NCI-H748 treated with DMSO at 0.1 percent for 48 hours (cell line): ENCODE results near the gene FMNL2.

Experiments used
- DNase-seq: peaks from one replicate; lab custom pipeline; 2025; lab: John Stamatoyannopoulos, UW

Gene FMNL2

DNA sequence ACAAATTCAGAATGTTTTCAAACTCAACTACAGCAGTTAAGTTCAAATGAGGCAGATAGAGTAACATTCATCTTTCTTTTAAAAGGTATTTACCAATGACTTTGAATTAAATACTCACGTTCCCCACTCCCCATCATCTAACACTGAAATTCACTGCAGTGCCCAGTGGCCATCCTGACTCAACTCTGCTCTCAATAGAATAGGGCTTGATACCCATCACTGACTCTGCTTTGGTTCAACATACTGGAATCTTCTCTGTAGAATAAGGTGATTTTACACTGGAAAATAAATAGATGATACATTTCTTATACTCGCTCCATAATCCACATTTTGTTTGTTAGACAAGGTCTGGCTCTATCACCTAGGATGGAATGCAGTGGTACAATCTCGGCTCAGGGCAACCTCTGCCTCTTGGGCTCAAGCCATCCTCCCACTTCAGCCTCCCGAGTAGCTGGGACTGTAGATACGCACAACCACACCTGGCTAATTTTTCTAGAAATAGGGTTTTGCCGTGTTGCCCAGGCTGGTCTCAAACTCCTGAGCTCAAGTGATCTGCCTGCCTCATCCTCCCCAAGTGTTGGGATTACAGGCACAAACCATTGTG is 315.9 kb downstream of the FMNL2 start:
- no peak for DNase-seq

DNA sequence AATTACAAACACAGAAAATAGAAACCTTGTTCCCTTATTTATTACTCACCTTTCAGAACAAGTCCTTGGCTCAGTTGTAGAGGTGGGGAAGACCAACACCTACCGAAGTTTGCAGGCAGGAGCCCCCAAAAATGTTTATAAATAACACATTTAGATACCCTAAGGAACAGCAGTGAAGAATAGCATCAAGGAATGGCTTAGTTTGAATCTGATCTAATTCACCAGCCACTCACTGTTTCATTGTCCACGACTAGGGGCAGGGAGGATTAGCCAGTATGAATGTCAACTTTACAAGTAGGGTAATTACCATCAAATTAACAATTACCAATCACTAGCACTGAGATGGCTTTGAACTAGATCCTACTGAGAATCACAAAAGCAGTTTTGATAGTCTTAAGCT is 316.9 kb downstream of the FMNL2 start:
- no peak for DNase-seq

DNA sequence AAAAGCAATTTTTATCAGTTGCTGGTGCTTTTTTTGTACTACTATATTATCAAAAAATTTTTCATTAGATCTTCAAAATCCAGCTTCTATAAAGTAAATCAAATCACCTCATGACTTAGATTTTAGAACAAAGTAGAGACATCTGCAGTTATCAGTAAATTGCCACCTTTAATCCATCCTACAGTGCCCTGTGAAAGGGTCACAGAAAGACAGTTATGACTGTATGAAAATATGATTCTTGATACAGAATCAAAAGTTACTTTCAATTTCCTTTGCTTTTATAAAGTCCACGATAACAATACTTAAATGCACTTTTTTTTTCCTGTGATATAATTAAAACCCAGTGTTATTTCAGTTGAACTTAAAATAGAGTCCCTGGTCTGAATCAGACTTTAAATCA is 320.9 kb downstream of the FMNL2 start:
- no peak for DNase-seq

DNA sequence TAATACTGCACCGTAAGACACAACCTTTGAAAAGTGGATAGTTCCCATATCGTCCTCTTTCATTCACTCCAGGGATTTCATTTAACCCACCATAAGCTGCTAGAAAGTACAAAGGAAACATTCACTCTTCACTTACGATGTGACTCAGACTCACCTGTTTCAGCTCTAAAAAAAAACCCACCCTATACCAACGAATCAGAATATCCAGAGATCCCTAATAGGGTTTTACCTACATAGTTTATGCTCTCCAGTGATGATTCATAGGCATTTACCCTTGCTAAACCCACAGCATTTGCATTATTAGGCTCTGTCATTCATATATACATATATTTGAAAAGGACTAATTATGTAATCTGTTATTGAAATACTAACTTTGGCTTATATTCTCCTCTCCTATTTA is 322.1 kb downstream of the FMNL2 start:
- DNase-seq: no peak

DNA sequence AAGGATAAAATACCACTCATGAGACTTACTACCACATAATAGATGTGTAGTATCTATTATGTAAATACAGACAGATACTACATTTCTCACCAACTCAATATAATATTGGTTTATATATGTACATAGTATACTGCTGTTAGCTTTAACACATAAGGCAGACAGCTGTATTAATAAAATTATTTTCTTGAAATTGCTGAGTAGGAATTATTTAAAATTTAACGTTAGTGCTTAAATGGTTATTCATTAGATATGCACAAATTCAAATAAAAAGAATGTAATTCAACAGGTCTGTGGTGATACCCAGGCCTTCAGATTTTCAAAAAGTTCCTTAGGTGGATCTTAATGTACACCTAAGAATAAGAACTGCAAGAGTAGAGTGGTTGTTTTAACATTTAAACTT is 323.2 kb downstream of the FMNL2 start:
- DNase-seq: no peak

DNA sequence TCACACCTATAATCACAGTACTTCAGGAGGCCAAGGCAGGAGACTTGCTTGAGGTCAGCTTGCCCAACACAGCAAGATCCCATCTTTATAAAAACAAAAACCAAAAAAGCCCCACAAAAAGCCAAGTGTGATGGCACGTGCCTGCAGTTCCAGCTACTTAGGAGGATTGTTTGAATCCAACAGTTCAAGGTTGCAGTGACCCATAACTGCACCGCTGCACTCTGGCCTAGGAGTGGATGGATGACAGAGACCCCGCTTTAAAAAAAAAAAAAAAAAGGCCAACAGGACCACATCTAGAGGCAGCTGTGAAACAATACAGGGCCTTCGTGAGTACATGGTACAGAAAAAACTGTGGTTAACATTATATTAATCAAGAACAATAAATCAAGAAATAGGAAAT is 326.1 kb downstream of the FMNL2 start:
- DNase-seq: no peak

DNA sequence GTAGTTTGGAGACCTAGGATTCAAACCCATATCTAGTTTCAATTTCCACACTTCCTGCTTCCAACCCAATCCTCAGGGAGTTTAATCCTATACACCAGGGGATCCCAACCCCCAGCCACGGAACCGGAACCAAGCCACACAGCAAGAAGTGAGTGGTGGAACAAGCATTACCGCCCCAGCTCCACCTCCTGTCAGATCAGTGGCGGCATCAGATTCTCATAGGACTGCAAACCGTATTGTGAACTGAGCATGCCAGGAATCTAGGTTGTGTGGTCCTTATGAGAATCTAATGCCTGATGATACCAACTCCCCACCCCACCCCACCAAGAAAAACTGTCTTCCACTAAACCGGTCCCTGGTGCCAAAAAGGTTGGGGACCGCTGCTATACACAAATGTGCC is 329.8 kb downstream of the FMNL2 start:
- no peak for DNase-seq

DNA sequence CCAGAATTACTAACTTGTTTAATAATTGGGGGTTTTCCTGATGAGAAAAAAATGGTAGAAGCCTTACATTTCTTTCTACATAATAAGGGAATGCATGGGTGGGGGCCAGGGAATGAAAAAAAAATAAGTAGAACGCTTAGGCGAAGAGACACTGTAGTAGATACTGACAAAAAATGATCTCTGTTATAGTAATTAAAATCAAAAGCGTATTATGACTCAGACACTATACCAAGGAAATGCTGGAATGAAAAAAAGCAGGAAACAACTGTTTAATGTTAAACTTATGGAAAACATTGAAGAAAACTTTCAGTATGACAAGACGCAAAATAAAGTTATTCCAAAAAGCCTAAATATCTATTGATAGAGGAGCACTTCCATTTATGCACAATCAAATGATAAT is 339.4 kb downstream of the FMNL2 start:
- DNase-seq: no peak

DNA sequence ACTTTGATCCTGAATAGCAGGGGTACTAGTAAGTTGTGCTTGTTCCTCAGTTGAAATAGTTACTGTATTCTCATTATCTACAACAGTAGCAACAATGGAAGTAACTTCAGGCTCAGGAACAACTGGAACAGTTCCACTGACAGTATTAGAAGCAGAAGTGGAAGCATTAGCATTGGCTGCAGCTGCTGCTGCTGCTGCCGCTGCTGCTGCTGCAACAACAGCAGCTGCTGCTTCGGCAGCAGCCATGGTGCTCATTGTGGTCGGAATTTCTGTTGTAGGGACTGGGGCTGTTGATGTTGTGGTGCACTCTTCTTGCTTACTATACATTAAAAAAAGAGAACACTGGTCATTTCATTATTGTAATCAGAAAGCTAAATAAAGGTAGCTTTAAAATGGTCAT is 341.5 kb downstream of the FMNL2 start:
- DNase-seq: no peak

DNA sequence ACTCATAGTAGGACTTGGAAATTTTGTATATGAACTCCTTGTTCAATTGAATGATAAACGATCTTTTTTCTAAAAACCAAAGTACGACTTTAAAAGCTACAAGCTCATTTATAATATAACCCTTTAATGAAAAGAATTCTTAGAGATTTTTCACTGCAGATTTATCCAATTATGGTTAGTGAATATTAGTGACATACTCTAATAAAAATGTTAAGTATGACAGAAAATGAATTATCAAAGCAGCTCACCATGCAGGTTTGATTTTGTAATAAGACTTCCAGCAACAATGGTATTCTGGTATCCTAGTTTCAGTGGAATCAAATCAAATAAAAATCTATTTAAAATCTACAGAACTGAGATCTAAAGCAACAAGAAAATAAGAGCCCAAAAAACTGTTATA is 343.8 kb downstream of the FMNL2 start:
- no peak for DNase-seq

DNA sequence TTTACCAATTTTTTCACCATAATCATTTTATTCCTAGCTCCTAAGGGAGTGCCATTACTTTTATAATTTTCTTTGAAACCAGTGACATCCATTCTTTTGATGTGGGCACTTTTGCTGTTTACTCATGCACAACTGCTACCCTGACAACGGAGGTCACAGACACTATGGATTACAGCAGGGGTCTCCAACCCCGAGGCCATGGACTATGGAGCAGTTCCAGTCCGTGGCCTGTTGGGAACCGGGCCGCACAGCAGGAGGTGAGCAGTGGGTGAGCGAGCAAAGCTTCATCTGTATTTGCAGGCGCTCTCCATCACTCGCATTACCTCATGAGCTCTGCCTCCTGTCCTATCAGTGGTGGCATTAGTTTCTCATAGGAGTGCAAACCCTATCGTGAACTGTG is 347.7 kb downstream of the FMNL2 start:
- DNase-seq: no peak

DNA sequence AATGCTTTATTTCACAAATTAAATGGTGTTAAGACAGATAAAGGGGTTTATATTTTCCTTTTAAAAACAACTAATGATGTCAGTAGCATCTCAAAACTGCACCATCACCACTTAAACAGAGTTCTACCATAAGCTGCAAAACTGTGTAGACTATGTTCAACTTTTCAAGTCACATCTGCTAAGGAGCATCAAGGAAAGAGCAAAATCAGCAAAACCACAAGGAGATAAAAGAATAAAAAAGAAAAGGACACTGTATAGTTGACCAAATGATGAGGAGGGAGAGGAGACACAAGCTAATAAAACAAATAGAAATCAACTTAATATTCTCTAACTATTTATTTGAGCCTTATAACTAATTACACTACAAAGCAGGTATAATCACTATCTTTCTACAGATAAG is 348.4 kb downstream of the FMNL2 start:
- no peak for DNase-seq

DNA sequence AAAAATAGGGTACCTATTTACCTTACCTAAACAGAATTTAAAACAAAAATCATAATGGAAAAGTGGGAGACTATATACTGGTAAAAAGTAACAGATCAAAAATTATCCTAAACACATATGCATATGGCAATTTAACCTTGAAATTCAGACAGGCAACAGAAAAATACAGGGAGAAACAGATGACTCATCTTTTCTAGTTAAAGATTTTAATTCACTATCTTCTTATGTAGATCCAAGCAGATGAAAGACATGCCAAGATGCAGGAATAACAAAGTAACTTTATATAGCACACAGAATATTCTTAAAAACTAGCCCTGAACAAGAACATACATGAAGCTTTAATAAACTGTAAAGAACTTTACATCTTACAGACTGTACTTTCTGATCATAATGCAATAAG is 351.3 kb downstream of the FMNL2 start:
- DNase-seq: no peak

DNA sequence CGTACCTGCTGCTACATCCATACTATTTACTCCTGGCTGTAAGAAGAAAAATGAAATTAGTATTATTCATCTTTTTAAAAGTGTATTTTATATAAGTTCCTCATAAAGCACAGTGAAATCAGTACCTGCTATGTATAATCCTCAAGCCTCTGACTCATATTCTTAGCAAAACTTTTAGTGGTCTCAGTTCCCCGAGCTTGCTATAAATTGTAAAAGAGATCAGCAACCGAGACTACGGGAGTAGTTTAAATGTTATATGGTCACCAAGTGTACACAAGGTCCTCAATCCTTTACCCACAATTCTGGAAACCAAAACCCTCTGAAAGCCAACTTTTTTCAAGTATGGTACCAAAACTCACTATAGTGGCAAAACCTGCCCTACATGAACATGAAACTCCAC is 358.1 kb downstream of the FMNL2 start:
- DNase-seq: no peak

DNA sequence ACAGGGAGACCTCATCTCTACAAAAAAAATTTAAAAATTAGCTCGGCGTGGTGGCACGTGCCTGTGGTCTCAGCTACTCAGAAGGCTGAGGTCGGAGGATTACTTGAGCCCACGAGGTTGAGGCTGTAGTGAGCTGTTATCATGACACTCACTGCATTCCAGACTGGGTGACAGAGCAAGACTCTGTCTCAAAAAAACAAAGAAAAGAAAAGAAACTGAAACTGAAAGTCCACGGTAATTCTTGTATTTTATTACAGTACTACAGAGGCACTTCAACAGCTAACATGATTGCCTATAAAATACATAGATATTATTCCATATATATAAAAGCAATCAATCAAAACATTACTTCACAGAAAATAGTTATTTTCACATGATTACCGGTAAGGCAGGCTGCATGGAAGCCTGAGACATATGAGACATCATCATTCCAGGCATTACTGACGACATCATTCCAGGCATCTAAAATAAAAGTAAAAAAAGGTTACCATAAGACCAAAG is 359.2 kb downstream of the FMNL2 start:
- DNase-seq: no peak

DNA sequence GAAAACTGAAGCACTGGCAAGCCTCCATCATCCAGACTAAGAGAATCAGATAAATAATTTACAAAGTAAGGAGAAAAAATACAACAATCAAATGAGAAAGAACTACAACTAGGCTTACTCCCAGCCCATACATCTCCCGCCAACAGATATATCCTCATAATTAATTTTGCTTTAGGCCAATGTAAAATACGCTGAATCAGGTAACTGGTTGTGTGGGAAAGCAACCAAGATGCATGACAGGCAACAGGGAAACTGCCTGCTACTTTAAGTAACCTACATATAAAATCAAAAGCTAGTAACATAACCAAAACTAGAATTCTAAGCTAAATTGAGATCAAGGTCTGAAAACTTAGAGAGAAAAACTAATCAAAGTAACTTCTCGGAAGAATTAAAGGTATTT is 360.8 kb downstream of the FMNL2 start:
- DNase-seq: no peak

DNA sequence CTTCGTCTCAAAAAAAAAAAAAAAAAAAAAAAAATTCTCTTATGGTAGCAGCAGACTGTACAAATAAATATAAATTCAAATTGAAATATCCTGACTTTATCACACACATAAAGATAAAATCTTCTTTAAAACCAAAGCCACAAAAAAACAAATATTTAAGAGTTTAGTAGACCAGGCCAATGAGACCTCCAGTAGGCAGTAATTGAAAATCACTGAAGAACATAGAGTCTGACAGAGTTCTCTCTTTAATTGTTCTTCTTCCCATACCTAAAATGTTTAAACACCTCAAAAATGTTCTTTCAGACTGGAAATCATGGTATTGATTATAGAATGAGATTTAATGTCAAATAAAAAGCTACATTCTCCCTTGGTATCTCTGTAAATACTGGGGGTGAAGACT is 361.5 kb downstream of the FMNL2 start:
- DNase-seq: no peak
